COLO668 (cell line): ENCODE measurements around the gene SLC39A12.
"Not testable (repeated sequence)": the region's sequence is repeated elsewhere in the genome, so short reads cannot be mapped to it uniquely, and the experiment has no call there.

Source experiments
- DNase-seq: peaks from one replicate; lab custom pipeline; 2025; ENCODE audit not compliant: unreplicated experiment; lab: John Stamatoyannopoulos, UW

SLC39A12 gene

GRCh38 chr10:17951868-17952371 is at the start of gene SLC39A12:
TSS of gene SLC39A12 (plus strand) at chr10:17951918. CDS start at chr10:17953277, 1,359 bp downstream.
- no peak for DNase-seq

DNA sequence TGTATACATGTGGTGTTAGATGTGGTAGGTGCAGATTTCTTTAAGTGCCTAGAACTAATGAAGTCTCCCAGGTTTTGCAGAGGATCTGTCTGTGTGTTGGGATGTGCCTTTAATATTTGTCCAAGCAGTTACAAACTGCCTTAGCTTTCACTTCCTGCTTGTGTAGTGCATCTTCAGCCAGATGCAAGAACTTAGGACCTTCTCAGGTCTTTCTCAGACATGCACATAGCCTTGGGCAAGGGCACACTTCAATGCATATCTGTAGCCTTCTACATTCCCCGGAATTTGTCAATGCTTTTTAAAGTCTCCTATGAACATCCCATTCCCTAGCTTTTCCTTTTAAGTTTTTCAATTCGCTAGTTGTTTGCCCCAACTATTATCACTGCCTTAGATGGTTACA is 47.2 kb upstream of the SLC39A12 start:
- no peak for DNase-seq

DNA sequence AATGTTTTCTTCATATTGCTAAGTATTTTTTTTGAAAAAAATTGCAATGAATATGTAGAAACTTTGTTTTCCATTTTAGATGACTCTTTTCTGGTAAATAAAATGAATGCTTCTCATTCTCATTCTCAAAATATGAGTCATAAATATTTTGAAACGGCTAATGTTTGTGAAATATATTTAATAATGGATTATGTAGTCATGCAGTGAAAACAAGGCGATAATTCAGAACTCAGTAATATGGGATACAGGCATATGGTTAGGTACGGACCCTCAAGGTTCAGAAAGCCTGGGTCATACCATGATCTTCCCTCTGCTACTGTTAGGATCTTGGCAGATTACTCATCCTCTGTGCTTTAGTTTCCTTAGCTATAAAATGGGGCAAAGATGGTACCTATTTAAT is 46.2 kb upstream of the SLC39A12 start:
- DNase-seq: no peak

DNA sequence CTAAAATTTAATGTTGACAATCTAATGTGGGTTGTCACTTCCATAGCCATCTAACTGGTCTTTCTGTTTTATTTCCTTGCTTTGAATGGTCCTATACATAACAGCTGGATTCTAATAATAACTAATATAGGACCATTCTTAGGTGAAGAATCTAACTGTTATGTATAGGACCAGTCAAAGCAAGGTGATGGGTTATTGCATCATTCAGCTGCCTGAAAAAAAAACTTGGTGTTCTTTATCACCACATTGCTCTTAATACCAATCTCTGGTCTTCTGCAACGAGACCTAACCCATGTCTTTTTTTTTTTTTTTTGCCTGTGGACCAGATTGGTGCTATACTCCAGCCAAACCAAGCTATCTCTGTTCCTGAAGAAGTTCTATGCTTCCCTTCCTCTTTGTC is 45.7 kb upstream of the SLC39A12 start:
- no peak for DNase-seq

DNA sequence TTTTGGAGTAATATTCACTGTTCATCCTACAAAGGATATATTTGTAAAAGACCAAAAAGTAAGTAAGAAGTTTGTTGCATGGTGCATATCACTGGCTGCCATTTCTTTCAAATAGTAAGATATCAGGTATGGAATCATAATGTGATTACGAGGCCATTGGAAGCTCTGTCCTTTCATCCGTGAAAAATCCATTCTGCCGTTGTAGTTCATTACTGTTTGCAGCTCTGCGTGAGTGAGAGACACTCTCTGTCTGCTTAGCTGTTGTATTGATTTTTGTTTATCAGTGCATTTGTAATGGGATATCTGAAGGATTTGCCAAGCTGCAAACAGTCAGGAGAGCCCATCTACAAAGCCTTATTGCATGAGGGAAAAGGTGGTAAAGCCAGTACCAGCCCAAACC is 44.1 kb upstream of the SLC39A12 start:
- no peak for DNase-seq

GRCh38 chr10:17910125-17910789 is 41.5 kb upstream of the SLC39A12 start:
- DNase-seq: peak; percentile 0

DNA sequence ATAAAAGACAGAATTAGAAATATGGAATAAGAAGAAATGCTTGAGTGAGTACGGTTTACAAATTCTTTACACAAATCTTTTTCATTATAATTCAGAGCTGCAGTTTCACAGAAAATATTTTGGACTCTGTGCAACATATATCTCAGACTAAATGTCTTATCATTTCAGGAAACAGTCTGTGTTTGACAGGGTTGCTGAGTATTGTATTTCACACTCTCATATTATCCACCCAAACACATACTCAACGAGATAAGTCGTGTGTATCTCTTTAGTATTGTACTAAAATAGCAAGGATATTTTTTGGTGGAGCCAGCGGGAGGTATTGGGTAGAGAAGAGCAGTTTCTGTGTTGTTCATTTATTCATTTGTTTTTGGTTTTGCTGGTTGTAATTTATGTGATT is 39.0 kb upstream of the SLC39A12 start:
- DNase-seq: no peak

DNA sequence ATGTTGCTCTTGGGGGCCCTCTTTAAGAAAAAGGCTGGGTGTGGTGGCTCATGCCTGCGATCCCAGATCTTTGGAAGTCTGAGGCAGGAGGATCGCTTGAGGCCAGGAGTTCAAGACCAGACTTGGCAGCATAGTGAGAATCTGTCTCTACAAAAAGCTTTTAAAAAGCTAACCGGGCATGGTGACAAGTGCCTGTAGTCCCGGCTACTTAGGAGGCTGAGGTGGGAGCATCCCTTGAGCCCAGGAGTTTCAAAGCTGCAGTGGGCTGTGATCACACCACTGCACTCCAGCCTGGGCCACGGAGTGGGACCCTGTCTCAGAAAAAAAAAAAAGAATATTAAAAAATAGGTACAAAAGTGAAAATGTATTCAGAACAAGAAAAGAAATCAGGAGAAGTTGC is 38.1 kb upstream of the SLC39A12 start:
- DNase-seq: no peak

GRCh38 chr10:17914169-17915045 is 37.3 kb upstream of the SLC39A12 start:
- DNase-seq: no peak

- DNase-seq: no peak
Measured at GRCh38 chr10:17915181-17915580, 36.5 kb upstream of the SLC39A12 start.

DNA sequence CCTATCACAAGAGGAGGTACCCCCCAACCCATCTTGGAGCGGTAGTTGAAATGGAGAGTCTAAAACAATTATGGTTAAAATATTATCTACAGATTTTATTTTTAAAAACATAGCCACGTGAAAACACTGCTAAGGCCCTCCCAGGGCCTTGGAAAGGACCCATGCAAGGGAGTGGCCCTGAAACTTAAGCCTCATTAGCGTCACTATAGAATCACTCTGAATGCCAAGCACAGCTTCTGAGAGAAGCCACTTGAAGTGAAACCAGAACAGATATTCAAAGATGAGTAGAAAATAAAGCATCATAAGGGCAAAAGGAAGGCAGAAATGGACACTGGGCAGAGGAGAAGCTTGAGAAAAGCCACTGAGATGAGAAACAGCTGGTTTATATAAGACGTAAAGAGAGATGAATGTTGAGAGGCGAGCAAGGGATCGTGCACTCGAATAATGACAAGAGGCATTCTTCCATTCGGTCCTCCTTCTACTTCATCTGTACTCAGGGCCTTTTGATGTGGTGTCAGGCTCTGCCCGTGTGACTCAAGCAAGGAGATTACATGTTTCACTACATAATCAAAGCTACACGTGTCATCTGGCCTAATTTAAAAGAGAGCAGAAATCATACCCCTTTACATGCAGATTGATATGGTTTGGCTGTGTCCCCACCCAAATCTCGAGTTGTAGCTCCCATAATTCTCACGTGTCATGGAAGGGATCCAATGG is 33.4 kb upstream of the SLC39A12 start:
- DNase-seq: no peak

DNA sequence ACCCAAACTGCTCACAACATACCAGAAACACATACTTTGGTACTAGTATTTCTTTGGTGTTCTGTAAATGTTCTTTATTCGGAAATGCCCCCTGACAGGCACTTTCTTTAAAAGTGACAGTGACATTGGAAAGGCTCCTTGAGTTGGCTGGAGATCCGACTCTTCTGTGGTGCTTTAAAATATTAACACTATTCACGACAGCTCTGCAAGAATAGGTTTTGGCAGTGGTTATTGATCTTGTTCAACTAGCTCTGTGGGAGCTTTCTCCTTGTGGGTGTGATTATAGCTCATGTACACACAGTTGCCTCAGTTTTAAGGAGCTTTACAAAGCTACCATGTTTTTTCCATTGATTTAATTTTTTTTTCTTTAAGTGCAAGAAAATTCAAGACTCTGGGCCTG is 30.3 kb upstream of the SLC39A12 start:
- no peak for DNase-seq

DNA sequence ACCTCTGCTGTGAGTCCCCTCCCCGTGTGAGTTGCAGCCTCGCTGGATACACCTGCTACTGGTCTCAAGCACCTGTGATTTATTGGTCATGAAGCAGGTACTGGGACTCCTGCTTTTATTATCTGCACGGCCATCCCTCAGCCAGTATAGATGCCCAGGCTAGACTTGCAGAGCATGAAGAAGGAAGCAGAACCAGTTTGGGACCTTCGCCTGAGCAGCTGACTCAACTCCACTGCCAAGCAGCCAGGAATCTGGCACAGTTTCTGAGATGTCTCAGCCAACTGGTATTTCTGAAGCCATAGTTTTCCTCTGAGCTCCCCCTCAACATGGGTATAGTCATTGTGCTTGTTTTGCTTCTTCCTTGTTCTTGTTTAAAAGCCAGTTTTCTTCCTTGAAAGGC is 28.0 kb upstream of the SLC39A12 start:
- DNase-seq: peak; percentile 2

DNA sequence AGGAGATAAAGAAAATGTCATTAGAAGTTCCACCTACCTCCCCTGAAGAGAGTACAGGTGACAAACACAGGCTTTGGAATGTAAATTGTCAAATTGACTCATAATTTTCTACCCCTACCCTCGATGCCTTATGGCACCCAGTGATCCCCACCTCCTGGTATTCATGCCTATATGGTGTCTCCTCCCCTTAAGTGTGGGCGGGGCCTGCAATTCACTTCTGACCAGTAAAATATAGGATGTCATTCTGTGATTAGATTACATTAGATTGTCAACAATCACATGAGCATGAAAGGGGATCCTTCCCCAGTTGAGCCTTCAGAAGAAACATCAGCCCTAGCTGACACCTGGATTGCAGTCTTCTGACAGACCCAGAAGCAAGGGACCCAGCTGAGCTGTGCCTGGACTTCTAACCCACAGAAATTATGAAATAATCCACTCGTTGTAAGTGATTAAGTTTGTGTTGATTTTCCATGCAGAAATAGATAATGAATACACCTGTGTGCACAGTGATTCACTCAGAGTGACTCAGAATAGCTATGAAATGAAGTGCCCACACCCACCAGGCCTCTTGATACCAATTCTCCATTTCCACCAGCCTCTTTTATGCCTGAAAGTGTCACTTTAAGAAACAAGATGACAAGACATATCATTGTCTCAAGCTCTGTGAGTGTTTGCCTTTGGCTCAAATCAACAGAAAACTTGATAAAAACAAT is 8.5 kb upstream of the SLC39A12 start:
- no peak for DNase-seq

- DNase-seq: not testable (repeated sequence)
Measured at GRCh38 chr10:17950269-17950668, 1.4 kb upstream of the SLC39A12 start.

DNA sequence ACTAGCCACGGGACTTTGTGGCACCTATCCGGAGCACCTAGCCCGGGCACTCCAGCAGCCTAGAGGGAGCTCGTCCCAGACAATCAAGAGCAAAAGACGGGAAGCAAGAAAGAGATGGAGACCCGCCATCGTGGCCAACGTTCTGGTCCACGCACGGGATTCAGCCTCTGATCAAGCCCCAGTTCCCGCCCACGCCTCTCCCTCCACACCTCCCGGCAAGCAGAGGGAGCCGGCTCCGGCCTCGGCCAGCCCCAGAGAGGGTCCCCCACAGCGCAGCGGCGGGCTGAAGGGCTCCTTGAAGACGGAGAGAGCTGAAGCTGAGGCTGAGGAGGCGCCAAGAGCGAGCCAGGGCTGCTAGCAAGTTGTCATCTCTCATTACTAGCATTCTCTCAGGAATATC is 992 bp upstream of the SLC39A12 start:
- no peak for DNase-seq

- DNase-seq: not testable (repeated sequence)
Measured at GRCh38 chr10:17954372-17954771, 2.7 kb downstream of the SLC39A12 start.

GRCh38 chr10:17954861-17955260 is 3.1 kb downstream of the SLC39A12 start:
- no peak for DNase-seq

DNA sequence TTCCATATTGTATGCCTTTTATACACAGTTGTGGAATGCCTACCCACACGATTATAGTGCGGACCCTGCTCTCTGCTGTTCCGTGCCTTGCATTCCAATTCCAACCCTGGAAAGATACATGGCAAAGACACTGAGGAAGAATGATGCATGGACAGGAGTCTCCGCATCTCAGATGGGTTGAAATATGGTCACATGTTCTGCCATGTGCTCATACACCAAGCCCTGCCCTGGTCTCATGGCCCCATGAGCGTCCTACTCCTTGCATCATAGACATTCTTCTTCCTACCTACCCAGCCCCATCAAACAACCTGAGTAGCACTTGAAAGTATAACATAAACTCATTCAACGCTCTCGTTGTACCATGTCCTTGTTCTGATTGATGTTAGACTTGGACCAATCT is 6.3 kb downstream of the SLC39A12 start:
- DNase-seq: no peak

GRCh38 chr10:17959870-17960269 is 8.2 kb downstream of the SLC39A12 start:
- DNase-seq: no peak
